ENCODE results near the gene ANKRD65.
"Not testable (repeated sequence)": the region's sequence is repeated elsewhere in the genome, so short reads cannot be mapped to it uniquely, and the experiment has no call there.

ANKRD65 gene

GRCh38 chr1:1415751-1416150, 5.3 kb downstream of the ANKRD65 start:
- no peak for DNase-seq

- DNase-seq = not testable (repeated sequence)
Measured at GRCh38 chr1:1412311-1412902, 8.7 kb downstream of the ANKRD65 start.

DNA sequence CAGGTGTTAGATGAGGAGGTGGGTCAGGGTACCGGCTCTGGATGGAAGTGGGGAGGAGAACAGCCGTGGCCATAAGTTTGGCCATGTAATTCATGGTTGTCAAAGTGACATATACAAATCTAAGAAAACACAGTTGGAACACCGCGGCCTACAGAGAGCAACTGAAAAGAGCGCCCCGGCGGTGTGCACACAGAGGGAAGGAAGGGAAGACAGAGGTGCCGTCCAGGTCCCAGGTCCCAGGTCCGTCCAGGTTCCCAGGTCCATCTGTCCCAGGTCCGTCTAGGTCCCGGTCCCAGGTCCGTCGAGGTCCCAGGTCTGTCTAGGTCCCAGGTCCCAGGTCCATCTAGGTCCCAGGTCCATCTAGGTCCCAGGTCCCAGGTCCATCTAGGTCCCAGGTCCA, 9.4 kb downstream of the ANKRD65 start:
- no peak for DNase-seq

- not testable (repeated sequence) for DNase-seq
Measured at GRCh38 chr1:1410238-1410637, 10.8 kb downstream of the ANKRD65 start.

DNA sequence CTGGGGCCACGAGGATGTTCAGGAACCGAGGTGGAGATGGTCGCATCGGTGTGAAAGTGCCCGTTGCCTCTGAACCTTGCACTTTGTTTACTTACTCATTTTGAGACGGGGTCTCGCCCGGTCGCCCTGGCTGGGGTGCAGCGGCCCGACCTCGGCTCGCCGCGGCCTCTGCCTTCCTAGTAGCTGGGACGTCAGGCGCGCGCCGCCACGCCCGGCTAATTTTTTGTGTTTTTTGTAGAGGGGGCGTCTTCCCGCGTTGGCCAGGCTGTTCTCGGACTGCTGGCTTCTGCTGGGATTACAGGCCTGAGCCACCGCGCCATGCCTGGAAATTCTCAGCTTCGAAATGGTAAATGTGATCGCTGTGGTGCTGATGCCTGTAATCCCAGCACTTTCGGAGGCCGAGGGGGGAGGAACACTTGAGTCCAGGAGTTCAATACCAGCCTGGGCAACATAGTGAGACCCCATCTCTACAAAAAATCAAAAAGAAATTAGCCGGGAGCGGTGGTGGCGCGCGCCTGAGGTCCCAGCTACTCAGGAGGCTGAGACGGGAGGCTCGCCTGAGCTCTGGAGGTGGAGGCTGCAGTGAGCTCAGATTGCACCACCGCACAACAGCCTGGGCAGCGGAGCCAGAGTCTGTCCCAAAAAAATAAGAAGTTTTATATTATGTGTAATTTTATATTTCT, 13.3 kb downstream of the ANKRD65 start:
- DNase-seq = no peak

DNA sequence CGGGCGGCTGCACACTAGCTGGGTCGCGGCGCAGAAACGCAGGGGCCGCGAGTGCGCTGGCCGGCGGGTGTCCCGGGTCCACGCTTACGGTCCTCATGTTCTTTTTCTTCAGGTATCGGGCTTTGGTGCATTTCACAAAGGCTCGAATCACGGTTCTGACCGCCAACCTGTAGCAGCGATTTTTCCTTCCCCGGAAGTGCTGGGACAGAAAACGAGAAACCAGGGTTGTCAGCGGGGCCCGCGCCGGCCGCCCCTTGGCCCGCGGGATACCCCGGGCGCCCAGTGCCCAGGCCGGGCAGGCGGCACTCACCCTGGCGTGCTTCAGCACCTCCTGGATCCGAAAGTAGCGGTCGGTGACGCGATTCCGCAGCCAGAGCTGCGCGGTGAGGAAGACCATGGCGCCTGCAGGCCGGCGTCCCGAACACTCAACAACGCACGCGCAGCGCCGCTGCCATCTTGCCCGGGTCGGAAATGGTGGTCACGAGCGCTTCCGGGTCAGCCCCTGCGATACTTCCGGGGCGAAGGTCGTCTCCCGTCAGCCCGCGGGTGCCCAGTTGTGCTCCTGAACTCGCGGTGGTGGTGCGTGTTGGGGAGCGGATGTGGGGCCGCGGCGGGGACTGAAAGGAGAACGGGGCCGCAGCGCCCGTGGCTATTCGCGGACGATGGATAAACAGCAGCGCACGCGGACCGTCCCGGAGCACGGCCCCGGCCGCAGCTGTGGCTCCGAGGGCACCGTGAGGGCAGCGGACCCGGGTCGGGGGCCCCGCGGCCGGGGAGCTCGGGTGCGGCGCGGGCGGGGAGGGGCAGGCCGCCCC, 14.0 kb downstream of the ANKRD65 start, which contains the start of gene MRPL20:
Gene MRPL20 (minus strand): TSS at position 473 of the 815 bp plus-strand sequence. CDS start 76 bp downstream, at position 397.
- peak; percentile 95 for DNase-seq

GRCh38 chr1:1406101-1406820, 14.8 kb downstream of the ANKRD65 start:
- DNase-seq = no peak

DNA sequence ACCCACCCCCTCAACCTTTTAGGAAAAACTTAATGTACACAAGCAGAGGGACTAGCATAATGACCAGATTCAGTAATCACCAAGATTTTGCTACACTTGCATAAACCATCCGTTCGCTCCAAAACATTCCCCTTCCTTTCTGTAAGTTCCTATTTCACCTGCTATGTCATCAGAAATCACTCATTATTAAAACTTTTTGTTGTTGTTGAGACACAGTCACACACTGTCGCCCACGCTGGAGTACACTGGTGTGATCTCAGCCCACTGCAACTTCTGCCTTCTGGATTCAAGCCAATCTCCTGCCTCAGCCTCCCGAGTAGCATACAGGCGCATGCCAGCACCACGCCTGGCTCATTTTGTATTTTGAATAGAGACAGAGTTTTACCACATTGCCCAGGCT, 17.4 kb downstream of the ANKRD65 start:
- no peak for DNase-seq

DNA sequence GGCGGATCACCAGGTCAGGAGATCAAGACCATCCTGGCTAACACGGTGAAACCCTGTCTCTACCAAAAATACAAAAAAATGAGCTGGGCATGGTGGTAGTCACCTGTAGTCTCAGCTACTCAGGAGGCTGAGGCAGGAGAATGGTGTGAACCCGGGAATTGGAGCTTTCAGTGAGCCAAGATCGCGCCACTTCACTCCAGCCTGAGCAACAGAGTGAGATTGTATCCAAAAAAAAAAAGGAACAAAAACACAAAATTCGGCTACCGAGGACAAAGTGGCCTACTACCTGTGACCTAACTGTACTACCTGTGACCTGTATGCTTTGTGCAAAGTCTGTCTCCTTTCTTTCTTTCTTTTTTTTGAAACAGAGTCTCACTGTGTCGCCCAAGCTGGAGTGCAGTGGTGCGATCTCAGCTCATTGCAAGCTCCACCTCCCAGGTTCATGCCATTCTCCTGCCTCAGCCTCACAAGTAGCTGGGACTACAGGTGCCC, 18.1 kb downstream of the ANKRD65 start:
- not testable (repeated sequence) for DNase-seq

DNA sequence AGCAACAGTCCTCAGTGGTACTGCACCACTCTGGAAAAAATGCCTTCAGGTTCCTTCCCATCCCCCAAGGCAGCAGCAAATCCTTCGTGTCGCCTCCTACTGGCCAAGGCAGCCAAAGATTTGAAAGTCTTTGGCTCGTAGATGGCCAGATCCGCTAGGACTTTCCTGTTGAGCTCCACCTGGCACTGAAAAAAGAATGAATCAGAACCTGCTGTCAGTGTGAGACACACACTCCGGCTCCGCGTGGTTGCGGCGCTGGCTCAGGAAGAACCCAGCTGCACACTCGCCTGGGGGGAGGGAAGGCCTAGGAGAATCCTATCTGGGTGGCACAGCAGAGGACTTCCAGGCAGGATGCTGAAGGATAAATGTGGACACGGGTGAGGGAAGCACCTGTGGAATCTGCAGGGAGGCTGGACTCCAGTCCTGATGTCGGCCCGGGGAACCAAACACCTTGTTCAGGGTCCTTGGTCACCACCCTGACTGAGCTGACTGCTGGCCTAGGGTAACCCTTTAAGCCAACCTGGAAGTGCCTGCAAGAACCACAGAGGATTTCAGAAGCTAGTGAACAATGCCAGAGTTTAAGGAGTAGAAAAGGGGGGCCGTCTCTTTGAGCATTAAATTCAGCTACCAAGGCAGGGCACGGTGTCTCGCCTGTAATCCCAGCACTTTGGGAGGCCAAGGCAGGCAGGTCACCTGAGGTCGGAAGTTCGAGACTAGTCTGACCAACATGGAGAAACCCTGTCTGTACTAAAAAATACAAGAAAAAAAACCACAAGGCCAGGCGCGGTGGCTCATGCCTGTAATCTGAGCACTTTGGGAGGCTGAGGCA, 18.8 kb downstream of the ANKRD65 start:
- DNase-seq = no peak

DNA sequence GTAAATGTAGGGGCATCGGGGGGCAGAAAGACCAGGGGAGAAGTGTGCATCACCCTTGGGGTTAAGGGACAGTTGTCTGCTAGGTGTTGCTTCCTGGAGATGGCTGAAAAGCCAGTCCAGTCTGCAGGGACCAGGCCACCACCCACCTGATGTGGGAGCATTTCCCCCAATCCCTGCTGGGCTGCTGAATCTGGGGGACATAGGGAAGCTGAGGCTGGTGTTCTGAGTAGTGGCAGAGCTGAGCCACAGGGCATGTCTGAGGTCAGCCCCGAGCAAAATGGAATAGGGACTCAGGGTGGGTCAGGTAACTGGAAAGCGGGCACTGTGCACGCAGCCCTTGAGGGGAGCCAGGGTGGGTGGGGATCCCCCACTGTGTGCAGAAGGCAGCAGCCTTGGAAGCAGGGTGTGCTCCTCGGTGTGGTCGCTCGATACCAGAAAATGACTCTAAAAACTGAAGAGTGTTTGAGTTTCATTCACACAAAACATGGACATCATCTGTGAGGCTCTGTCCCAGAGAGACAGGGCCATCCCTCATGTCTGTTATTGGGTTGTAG, 19.5 kb downstream of the ANKRD65 start:
- no peak for DNase-seq

GRCh38 chr1:1400576-1401456, 20.3 kb downstream of the ANKRD65 start:
- no peak for DNase-seq

- DNase-seq = no peak
Measured at GRCh38 chr1:1399872-1400575, 21.1 kb downstream of the ANKRD65 start.

- peak; percentile 99 for DNase-seq
Measured at GRCh38 chr1:1399187-1399871, 21.7 kb downstream of the ANKRD65 start, which contains the start of gene CCNL2. TSS of gene CCNL2 (minus strand) at chr1:1399335. CDS start at chr1:1399306, 29 bp downstream.

- DNase-seq = no peak
Measured at GRCh38 chr1:1398677-1399186, 22.3 kb downstream of the ANKRD65 start.

DNA sequence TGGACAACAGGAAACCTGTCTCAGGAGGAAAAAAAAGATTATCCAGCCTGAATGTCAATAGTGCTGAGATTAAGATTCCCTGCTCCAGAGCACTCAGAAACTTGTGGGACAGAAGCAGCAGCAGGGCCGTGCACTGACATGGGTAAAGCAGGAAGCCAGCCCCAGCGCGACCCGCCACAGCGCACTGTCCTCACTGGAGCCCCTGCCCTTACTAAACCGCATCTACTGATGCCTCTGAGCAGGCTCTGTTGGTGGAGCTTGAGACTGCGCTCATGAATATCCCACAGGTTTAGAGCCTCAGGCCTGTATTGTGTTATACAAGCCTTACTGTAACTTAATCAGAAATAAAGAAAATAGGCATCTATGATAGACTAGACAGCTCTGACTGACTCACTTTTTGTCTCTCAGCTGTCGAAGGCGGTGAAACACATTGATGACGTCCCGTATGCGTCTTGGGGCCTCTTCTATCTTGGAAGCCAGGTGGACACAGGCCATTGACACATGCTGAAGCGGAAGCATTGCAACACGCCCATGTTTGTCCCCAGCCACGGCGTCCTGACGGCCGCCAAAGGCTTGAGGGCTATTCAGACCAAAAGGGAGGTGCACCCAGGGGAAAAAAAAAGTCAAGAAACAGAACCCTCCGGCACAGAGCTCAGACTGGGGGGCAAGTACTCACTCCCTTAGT, 23.1 kb downstream of the ANKRD65 start:
- DNase-seq = no peak

DNA sequence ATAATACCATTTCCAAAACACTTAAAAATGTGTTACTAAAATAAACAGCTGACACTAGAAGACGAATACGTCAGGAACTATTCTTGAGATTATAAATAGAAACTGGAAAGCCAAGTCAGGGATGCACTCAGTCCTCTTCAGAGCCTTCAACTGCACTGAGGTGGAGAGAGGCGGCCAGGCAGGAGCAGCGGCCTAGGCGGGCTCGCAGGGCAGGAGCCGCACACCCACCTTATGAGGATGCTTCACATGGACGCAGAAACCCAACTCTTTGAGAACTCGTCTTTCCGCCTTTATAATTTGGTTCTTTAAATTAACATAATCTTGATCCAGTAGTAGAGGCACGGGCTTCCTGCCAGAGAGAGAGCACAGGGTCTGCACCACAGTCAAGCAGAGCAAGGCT, 25.9 kb downstream of the ANKRD65 start:
- no peak for DNase-seq

- DNase-seq = no peak
Measured at GRCh38 chr1:1394116-1394515, 27.0 kb downstream of the ANKRD65 start.

All from stimulated activated CD4-positive, alpha-beta T cell treated with anti-CD3 and anti-CD28 coated beads, Interleukin-12 subunit alpha, Interleukin-12 subunit beta, amount 100 ng/mL, for 4 hours (primary cell).